Right ventricle myocardium inferior (tissue), 1 donor: ENCODE results near the gene SENP1. TPM values are rescaled to one million over a fixed set of nuclear protein-coding genes. Genes with fewer than 3 reads are reported as not detected.

Experiments used
- ATAC-seq: fragments of 200-7000 bp; cut with Tn5 transposase; one replicate; pipeline ENCODE4 v1.9.1; 2020; ENCODE audit warnings: mild to moderate bottlenecking, moderate library complexity
- DNase-seq: peaks from one replicate; pipeline ENCODE4 v3.0.0; 2021; ENCODE audit errors: missing footprints
- intact Hi-C: fragments of 100-400 bp; cut with DNase I; formaldehyde crosslinking; loops from one replicate; pipeline ENCODE4 v1.11.0; 2022
- total RNA-seq: library from RNA; stranded (reverse); fragmentation: NEBNext Ultra II Directional; extraction: Animal tissue kit (Norgen Biotek cat#: 25700); gene quantifications from one replicate; pipeline ENCODE4 v1.2.1, GENCODE V29; 2021
- donor health status: DM: no; HTN: yes; CAD: no; lungs with severe emphysema.

The SENP1 gene
- total RNA-seq, 1 donor from 2014 or later = 7.7 TPM

- intact Hi-C loops = no loop called here
- no peak for ATAC-seq
- no peak for DNase-seq
Observed at GRCh38 chr12:48027183-48028002, 78.5 kb downstream of the SENP1 start.

GRCh38 chr12:48026060-48026827, 79.6 kb downstream of the SENP1 start:
- no peak for DNase-seq
- intact Hi-C loops = no loop called here
- no peak for ATAC-seq

- ATAC-seq (no peak), DNase-seq (no peak)
- intact Hi-C loops = no loop called here
Observed at GRCh38 chr12:48025281-48025680, 80.6 kb downstream of the SENP1 start.

DNA sequence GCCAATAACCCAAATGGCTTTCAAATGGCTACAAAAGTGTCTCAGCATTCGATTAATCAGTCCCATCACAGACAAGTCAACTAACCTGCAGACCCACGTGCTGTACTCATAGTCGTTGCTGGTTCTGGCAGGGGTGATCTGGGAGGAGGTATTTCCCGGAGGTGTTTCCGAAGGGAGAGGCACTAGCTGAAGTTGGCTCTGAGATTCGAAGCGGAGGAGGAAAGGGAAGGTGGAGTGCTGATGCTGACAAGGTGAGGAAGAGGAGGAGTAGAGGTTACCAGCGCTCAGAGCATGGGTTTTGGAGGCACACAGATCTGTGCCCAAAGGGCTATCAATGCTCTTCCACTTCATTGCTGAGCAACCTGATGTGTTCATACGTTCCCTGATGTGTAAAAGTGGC, 81.1 kb downstream of the SENP1 start:
- no peak for DNase-seq
- ATAC-seq = no peak
- intact Hi-C loops = loop anchor here (5.0 kb wide), 1 partner anchor 57 kb away; no protein-coding TSS in a partner anchor

- intact Hi-C loops = loop anchor here (5.0 kb wide), 1 partner anchor 56 kb away; no protein-coding TSS in a partner anchor
- ATAC-seq (peak; percentile 95), DNase-seq (no peak)
Observed at GRCh38 chr12:48023386-48023785, 82.5 kb downstream of the SENP1 start.

- DNase-seq = no peak
- intact Hi-C loops = loop anchor here (5.0 kb wide), 1 partner anchor 56 kb away; no protein-coding TSS in a partner anchor
- no peak for ATAC-seq
Observed at GRCh38 chr12:48022676-48023385, 83.0 kb downstream of the SENP1 start.

DNA sequence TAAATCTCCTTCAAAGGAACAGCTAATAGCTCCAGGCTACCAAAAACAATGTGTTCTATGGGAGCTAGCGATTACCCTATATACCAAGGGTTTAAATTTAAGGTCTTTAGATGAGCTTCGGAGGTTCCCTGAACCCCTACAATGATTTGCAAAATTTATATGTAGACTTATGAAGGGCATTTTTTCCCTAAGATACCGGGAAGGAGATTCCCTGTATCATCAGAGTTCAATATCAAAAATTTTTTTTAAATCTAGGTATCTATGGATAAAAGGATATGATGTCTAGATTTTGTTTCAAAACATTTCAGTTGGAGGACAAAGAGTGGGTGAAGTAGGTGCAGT, 83.7 kb downstream of the SENP1 start:
- intact Hi-C loops = loop anchor here (5.0 kb wide), 1 partner anchor 55 kb away; no protein-coding TSS in a partner anchor
- ATAC-seq = no peak
- no peak for DNase-seq

DNA sequence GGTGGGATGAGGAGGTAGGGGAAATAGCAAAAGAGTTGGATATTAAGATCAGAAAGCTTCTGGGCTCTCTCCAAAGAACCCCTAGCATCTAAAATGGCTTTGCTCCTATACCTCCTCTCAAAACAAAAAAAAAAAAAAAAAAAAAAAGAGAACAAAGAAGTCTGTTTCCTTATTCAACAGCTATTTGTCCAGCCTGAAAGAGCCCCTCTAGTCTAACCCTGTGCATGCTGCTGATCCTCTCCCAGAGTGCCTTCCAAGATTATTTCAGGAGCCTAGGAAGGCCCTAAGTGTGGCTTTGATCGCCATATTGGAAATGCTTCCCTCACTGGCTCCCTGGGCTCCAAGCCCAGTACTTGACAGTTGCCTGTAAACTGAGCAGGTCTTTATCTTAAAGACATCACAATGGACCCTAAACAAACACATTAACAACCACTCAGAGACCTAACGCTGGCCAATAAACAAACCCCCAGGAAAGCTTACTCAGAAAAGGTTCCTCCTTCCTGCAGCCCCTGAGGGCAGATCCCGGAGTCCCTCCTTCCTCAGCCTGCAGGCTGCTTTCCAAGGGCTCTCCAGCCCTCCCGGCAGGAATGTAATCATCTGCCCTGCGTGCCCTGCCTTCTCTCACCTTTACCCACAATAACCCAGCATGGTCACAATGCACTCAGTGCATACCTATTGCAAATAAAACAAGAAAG, 84.2 kb downstream of the SENP1 start:
- intact Hi-C loops = loop anchor here (5.0 kb wide), 1 partner anchor 54 kb away; no protein-coding TSS in a partner anchor
- DNase-seq (no peak), ATAC-seq (peak; percentile 51)

DNA sequence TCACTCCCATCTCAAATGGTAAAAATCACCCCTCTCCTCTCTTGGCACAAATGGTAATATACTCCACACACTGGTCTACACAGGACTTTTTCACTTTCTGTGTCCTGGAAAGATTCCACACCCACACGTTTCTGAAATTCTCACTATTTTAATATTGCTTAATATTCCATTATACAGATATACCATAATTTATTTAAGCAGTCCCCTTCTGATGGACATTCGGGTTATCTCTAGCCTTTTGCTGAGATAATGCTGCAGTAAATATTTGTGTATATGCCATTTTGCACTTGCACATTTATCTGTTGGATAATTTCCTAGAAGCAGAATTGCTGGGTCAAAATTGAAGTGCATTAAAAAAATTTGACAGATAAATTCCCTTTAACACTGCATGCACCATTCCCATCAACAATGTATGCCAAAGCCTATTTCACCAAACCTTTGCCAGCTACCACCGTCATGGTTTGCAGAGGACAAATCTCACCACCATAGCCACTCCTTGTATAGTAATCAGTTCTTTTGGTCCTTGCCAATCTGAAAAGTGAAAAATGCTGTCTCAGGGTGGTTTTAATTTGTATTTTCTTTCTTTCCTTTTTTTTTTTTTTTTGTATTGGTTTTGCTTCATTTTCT, 86.1 kb downstream of the SENP1 start:
- intact Hi-C loops = loop anchor here (5.0 kb wide), 1 partner anchor 52 kb away; no protein-coding TSS in a partner anchor
- DNase-seq (no peak), ATAC-seq (no peak)

GRCh38 chr12:48018618-48018995, 87.3 kb downstream of the SENP1 start:
- no peak for ATAC-seq
- DNase-seq = no peak
- intact Hi-C loops = no loop called here

DNA sequence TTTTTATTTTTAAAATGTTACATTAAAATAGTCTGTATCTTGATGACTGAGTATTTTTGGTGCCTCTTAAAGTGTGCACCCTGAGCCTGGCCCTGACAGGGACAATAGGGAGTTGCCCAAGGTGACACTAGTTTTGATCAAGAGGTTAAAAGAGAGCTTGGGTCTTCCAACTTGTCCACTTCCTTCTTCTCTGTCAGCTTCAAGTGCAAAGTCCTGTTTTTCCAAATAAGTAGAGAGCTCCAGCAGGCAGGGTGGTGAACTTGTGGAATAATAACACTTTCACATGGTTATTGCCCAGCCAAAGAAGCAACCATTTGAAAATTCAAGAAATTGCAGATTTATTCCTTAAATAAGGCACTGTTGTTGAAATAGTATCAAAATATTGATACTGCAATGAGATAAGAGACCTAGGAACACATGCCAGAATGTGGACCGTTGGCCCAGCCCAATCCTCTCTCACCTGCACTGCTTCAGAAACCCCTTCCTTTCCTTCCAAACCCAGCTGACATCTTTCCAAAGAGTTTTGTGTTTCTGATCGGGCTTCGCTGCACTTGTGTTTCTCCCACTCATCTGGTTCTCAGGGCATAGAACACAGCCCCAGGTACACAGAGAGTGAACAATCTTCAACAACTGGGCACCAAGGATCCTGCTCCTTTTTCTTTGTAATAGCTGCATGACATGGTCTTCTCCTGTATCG, 87.8 kb downstream of the SENP1 start:
- ATAC-seq = no peak
- DNase-seq = no peak
- intact Hi-C loops = no loop called here

DNA sequence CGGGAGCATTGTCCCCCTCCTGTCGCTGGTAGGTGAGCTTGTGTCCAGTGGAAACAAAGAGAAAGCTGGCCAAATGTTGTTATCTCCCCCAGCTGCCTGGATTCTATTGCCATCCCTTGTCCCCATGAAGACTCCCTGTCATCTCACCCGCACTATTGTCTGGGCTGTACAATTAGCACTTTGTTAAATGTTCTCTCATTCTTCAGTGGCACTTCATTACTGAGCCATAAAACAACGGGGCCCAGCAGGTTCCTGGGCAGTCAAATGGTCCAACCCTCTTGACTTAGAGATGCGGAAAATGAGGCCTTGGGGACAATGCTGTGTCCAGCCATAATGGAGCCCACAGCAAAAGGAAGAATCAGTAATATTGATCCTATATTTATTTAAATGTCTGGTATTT, 88.4 kb downstream of the SENP1 start:
- ATAC-seq = no peak
- intact Hi-C loops = no loop called here
- DNase-seq = no peak

DNA sequence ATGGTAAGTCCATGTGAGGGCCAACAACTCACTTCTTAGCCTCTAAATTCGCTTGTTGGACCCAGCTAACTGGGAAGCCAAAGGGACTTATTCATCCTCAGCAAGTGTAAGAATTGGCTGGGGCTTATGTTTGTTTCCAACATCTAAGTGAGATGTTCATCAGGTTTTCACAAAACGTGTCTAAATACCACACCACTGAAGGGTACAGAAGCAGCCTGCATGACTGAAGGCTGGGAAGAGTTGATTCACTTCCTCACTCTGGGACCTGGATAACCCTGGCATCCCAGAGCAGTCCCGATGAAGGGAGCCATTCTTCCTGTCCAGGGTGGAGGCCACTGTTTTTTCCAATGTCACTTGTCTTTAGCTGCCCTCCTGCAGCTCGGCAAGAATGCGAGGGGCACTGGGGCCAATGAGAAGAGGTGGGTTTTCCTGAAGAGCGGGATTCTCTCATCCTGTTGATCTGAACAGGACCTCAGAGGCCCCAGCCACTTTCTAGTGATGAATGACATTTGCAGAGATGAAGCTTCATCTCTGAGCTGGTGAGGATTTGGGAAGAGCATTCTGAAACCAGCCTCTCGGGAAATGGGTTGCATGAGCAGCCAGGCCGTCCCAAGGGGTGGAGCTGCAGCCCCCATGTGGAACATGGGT, 89.4 kb downstream of the SENP1 start:
- no peak for DNase-seq
- no peak for ATAC-seq
- intact Hi-C loops = no loop called here

GRCh38 chr12:48015954-48016353, 89.9 kb downstream of the SENP1 start:
- DNase-seq (no peak), ATAC-seq (no peak)
- intact Hi-C loops = no loop called here

DNA sequence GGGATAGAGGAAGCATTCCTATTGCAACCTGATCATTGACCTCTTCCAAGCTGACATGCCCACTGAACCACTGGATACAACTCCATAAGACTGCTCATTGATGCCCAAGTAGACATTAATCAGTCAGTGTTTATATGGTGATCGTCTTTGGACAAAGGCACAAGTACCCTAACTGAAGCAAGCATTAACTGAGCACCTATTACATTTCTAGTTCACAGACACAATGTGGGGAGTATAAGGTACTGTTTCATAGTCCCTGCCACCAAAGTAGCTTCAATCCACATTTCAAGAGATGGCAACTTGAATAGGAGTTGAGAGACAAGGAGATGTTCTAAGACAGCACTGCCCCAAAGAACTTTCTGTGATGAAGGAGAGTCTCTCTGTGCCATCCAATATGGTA, 90.8 kb downstream of the SENP1 start:
- ATAC-seq (no peak), DNase-seq (no peak)
- intact Hi-C loops = no loop called here

GRCh38 chr12:48013287-48013686, 92.6 kb downstream of the SENP1 start:
- no peak for ATAC-seq
- intact Hi-C loops = no loop called here
- no peak for DNase-seq

DNA sequence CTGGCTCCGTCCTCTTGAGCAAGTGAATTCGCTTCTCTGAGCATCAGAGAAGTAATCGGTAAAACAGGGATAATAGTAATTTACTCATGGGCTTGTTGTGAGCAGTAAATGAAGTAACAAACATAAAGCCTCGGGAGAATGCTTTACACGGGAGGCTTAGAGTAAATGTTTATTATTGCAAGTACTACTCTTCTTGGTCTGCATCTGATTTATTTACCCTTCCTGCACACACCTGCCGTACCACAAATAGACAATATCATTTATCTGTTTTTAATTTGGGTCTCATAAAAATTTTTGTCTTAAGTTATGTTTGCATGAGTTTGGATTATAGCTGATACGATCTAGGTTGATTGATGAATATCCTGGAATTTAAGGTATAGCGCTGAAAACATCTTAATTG, 93.8 kb downstream of the SENP1 start:
- ATAC-seq = no peak
- DNase-seq = no peak
- intact Hi-C loops = no loop called here
